ENCODE data around the gene MYO18A. TPM values are rescaled to one million over a fixed set of nuclear protein-coding genes. Genes with fewer than 3 reads are reported as not detected.
A peak's percentile ranks its signal among the peaks of the same experiment; 100 is the strongest.

The MYO18A gene
- total and polyA plus RNA-seq, 2 of the 4 experiments (the other 2 are of a cell fraction), result 22.4 to 39.1 TPM

GRCh38 chr17:29178750-29179231 lies 1.4 kb downstream of the MYO18A start:
- intact Hi-C loops (cut with micrococcal nuclease), result no loop called here
- Histone ChIP-seq H2AK9ac (replicated peaks; ENCODE audit: low read depth, low read length, poor library complexity) (peak overlapping the region; percentile 4), H4K20me1 (ENCODE audit: insufficient read depth, low read length) (0 out of 2 replicates have a peak, but pooled peaks cover 3% of the 10 kb centered on the region), H2BK120ac (ENCODE audit: low read depth, low read length) (peak overlapping the region; percentile 35; the same call in 1 of the 2 replicates), H3K9ac (ENCODE audit: low read depth, low read length) (no peak overlapping the region), H2BK5ac (ENCODE audit: low read depth, low read length, poor library complexity, severe bottlenecking) (no peak overlapping the region), H3K56ac (ENCODE audit: extremely low read depth, insufficient read depth, low read length) (no peak overlapping the region), H3K23ac (ENCODE audit: low read depth, low read length) (peak overlapping the region; percentile 85), H3K79me1 (ENCODE audit: low read depth in 1 of 2, low read length in 2 of 2) (peaks cover 30 to 43% of the 10 kb centered on the region in 2 experiments), H3K9me3 (ENCODE audit: control insufficient read depth, insufficient read depth, low read length) (no peaks in the 10 kb centered on the region), H3K14ac (replicated peaks; ENCODE audit: low read depth, low read length) (peak overlapping the region; percentile 61; the same call in 1 of the 2 replicates), H3K4me2 (ENCODE audit: low read depth, low read length) (peak overlapping the region; percentile 96), H2BK15ac (ENCODE audit: low read depth, low read length) (0 out of 3 replicates have a peak overlapping the region, but pooled peaks have one; percentile 7), H3K27ac (ENCODE audit: insufficient read depth, low read length) (no peak overlapping the region), H4K8ac (ENCODE audit: low read depth in 2 of 2, low read length in 2 of 2) (peak overlapping the region in 1 of 2 experiments; percentile 21; a peak in 2 of 4 replicates), H2AK5ac (ENCODE audit: low read depth, low read length) (peak overlapping the region; percentile 63), H4K91ac (ENCODE audit: insufficient read depth, low read depth, low read length) (peak overlapping the region; percentile 38; the same call in 1 of the 2 replicates), H3K27me3 (ENCODE audit: control insufficient read depth, insufficient read depth, low read length) (no peaks in the 10 kb centered on the region), H3K4ac (ENCODE audit: low read depth, low read length) (peak overlapping the region; percentile 56), H2BK20ac (ENCODE audit: low read depth, low read length) (no peak overlapping the region), H3K4me1 (ENCODE audit: control insufficient read depth, insufficient read depth, low read length) (peaks cover 29% of the 10 kb centered on the region), H2AFZ (replicated peaks; ENCODE audit: low read length, poor library complexity) (peak overlapping the region; percentile 89), H4K5ac (ENCODE audit: low read depth, low read length) (no peak overlapping the region), H3K4me3 (ENCODE audit: insufficient read depth, low read depth, low read length) (no peak overlapping the region), H3K9me1 (ENCODE audit: insufficient read depth, low read length) (no peaks in the 10 kb centered on the region; the same call in 1 of the 2 replicates), H3K18ac (ENCODE audit: low read depth, low read length) (no peak overlapping the region), H3K36me3 (ENCODE audit: control insufficient read depth, insufficient read depth, low read length) (no peaks in the 10 kb centered on the region)
- no peak for ATAC-seq (ENCODE audit: low read depth)
- no peak for DNase-seq
- dilution Hi-C loops (cut with HindIII; ENCODE audit: low sequenced_read_pairs, unreplicated experiment), result no loop called here
- in situ Hi-C loops (cut with MboI; ENCODE audit: low sequenced_read_pairs), result no loop called here
- TF ChIP-seq NFE2L2 (IDR thresholded peaks at IDR 0.05; ENCODE audit: low read depth, low read length), result no peak
- TF ChIP-seq RFX5 (IDR thresholded peaks at IDR 0.05; ENCODE audit: low read depth, low read length), result no peak
- TF ChIP-seq MAZ (IDR thresholded peaks at IDR 0.05; ENCODE audit: borderline replicate concordance, low read depth, low read length), result no peak
- TF ChIP-seq RCOR1 (IDR thresholded peaks at IDR 0.05; ENCODE audit: insufficient replicate concordance, low read length), result no peak
- TF ChIP-seq CEBPB (IDR thresholded peaks at IDR 0.05; ENCODE audit: low read depth, low read length), result no peak
- no peak for TF ChIP-seq BHLHE40 (IDR thresholded peaks at IDR 0.05; ENCODE audit: low read depth, low read length)
- POLR2A ChIA-PET (ENCODE audit: unreplicated experiment), result no interaction called here
- CTCF ChIA-PET, result interaction anchor here (1.1 to 3.8 kb wide), 2 partner anchors 29 to 55 kb away, joined by 3 to 25 read pairs; no protein-coding TSS in a partner anchor
- BruUV-seq (replicated peaks), result no TSS peak
- 50% methylated on average over 2 of the region's 8 CpGs; no CpG with 5 or more reads in 1 of the 2 experiments for WGBS, 2 experiments (ENCODE audit: extremely low coverage in 2 of 2, insufficient read length in 1 of 2)

Measured in IMR-90 (cell line).